ENCODE results near the gene HCCS.

GRCh38 chrX:11085305-11085704 is 25.8 kb upstream of the HCCS start:
- TF ChIP-seq, protein P1, sequence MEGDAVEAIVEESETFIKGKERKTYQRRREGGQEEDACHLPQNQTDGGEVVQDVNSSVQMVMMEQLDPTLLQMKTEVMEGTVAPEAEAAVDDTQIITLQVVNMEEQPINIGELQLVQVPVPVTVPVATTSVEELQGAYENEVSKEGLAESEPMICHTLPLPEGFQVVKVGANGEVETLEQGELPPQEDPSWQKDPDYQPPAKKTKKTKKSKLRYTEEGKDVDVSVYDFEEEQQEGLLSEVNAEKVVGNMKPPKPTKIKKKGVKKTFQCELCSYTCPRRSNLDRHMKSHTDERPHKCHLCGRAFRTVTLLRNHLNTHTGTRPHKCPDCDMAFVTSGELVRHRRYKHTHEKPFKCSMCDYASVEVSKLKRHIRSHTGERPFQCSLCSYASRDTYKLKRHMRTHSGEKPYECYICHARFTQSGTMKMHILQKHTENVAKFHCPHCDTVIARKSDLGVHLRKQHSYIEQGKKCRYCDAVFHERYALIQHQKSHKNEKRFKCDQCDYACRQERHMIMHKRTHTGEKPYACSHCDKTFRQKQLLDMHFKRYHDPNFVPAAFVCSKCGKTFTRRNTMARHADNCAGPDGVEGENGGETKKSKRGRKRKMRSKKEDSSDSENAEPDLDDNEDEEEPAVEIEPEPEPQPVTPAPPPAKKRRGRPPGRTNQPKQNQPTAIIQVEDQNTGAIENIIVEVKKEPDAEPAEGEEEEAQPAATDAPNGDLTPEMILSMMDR (IDR thresholded peaks at IDR 0.05; ENCODE audit: low read depth, low read length): no peak
- no peak for TF ChIP-seq EZH2phosphoT487 (IDR thresholded peaks at IDR 0.05; ENCODE audit: low read depth)

Data from OCI-LY3 (cell line).